Measurements from ENCODE around the gene BATF3.

BATF3 gene

DNA sequence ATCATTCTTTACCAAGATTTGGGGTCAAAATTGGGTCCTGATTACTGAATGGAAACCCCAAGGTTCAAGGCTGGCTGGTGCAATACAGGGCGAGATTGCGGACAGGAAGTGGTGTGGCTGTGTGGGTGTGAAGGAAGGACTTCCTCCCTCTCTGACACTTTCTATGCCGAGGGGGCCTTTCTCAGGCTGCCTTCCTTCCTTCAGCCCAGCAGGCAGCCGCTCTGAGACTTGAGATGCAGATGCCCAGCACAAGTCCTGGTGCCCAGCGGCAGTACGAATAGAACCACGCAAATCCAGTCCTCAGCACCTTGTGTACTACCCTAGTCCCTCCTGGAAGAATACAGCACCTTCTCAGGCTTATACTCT, 16.3 kb downstream of the BATF3 start:
- DNase-seq: no peak

DNA sequence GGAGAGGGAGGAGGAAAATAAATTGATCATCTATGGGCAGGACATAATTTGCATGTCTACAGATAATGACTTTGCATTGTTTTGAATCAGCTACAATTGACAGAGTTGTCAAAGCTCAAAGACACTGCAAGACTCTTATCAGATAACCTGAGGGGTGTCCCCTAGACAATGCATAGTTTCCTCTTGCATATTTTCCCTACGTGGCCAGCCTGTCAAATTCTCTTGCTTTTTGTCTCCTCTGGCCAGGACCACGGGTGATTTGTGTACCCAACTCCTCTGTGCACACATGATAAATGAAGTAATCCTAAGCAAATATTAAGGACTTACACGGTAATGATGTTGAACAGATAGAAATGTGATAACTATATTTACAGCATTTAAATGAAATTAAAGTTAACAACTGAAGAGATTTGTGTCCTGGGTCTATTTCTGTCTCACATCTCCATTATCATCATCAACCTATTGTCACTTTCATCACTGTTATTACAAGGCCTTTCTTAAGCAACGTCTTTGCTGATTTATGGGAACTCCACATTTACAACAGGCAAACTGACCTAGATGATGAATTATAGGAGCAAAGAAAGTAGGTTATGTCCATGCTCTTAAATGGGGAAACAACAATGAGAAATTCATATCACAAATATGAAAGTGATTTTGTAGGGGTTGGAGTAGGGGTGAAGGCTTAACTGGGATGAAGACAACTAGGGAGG, 18.8 kb downstream of the BATF3 start:
- no peak for DNase-seq

DNA sequence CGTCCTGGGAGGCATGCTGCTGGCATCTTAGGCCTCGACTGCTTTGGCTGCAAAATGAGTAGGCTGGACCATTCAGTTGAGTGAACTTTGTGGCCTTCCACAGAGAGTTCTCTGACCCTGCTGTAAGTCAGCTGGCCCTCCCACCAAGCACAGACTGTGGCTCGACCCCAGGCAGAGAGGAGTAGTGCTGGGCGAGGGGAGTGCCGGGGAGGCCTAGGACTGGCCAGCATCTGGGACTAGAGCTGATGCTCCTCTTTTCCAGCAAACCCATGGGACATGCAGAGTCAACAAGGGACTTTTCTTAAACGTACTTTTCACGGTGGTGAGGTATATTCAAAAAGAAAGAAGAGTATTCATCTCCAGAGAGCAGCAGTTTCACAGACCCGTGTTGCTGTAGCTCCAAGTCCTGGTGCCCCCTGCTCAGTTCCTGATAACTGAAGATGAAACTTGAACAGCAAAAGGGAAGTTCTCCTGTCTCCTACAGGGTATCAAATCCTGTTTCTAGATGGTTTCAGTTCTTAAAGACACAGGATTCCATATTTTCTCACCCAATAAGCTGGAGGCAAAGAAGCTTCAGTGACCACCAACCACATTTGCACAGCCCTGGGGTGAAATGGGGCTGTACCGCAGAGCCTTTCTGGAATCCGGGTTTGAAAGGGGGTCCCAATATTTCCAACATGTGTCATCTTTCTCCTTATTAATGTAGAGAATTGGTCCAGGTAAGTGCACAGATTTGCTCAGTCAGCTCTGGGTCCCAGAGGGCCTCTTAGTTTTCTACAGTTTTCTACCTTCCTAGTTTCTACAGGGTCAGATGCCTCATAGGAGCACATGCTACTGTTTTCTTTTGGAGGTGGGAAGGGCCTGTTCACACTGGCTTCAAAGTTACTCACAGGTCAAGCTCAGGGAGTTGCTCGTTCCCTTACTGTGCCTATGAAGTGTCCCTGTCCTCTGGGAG, 20.9 kb downstream of the BATF3 start:
- DNase-seq: no peak

DNA sequence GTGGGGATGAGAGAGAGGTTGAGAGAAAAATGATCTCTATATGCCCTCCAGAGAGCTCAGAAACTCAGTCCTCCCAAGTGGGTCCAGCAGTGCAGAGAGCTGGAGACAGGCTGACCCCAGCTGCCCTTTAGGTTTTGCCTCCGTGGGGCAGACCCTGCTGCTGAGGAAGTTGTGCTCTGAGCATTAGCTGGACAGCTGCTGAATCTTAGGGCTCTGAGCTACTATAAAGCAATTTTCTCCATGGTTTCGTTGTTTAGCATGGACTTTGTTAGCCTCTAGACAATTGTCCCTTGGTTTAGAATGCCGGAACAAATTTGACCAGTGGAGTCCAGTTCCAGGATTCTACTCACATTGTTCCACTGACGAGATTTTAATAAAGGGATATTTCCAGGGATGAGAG, 22.1 kb downstream of the BATF3 start:
- DNase-seq: no peak

DNA sequence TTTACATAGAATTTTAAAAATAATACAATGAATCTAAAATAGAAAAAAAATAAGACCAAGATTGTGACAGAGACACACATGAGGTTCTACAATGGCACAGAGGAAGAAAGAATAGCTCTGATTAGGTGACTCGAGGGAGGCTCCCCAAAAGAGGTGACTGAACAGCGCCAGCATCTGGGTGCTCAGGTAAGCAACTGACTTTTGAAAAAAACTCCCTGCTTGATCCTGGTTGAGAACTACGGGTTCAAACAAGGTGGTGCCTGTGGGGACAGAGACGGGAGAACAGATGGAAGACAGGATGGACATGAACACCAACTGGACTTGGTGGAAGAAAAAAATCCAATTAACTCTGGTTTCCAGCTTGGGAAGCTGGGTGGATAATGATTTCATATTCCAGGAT, 22.5 kb downstream of the BATF3 start:
- DNase-seq: no peak

DNA sequence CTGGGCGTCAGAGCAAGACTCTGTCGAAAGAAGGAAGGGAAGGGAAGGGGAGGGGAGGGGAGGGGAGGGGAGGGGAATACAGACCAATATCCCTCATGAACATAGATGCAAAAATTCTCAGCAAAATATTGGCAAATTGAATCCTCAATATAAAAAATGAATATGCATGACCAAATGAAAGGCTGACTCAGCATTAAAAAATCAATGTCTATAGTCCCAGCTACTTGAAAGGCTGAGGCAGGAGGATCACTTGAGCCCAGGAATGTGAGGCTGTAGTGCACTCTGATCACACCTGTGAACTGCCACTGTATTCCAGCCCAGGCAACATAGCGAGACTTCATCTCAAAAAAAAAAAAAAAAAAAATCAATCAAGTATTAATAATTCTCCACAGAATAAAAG, 24.0 kb downstream of the BATF3 start:
- no peak for DNase-seq

DNA sequence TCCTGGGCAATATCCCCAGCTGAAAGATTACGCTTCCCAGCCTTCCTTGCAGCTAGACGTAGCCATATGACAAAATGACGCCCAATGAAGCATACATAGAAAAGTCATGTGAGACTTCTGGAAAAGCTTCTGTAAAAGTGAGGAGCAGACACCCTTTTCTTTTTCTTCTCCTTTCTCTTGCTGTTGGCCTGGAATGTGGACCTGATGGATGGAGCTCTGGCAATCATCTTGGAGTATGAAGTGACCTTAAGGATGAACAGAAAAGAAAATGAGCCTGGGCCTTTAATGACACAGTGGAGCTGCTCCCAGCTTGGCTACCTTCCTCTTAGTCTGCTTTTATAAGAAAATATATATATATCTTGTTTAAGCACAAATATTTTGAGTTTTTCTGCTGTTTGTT, 24.8 kb downstream of the BATF3 start:
- DNase-seq: no peak

DNA sequence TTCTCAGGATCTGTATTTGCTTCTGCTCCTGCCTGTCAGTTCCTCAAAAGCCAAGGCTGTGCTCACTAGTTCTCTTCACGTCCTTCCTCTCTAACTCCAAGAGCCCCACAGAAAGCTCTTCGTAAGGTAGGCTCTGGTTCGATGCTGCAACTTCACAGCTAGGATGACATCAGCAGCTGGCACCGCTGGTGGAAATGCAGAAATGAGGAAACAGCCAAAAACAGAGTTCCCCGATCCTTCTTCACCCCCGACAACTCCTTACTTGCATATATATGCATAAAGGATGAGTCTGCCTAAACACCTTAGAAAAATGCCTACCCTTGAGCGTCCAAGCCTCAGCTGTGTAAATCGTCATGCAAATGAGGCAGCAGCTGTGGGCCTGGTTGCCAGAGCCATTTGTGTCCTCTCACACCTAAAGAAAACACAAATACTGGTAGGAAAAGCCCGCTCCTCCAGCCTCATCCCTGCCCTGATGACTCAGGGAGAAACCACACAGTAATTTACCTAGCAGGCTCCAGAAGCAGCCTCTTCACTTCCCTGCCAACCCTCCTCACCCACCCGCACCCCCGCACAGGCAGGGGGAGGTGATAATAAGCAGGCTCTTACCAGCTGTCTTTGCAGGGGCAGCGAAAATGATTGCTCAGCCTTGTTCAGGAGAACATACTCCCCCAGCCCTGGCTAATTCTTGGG, 28.2 kb downstream of the BATF3 start:
- DNase-seq: peak; percentile 74

DNA sequence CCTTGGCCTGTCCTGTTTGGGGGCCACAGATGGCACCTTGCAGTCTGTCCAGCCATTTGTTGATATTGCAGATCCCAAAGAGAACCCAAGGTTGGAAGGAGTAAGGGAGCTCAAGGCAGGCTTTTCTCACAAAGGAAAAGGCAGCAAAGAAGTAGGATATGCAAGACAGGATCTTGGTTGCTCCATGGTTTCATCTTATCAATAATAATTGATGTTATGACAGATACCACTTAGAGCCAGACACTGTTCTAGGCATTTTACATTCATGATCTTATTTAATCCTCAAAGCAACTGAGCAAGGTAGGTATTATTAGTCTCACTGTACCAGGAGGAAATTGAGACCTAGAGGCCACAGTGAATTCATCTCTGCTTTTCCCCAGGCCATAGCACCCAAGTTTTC, 28.8 kb downstream of the BATF3 start:
- no peak for DNase-seq

DNA sequence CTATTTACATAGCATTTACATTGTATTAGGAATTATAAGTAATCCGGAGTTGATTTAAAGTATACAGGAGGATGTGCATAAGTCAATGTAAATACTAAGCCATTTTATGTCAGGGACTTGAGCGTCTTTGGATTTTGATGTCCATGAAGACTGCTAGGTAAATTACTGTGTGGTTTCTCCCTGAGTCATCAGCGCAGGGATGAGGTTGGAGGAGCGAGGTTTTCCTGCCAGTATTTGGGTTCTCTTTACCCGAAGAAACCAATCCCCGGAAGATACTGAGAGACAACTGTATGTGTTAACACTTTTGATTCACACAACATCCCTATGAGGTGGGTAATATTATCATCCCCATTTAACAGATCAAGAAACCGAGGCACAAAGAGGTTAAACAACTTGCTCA, 29.3 kb downstream of the BATF3 start:
- no peak for DNase-seq

DNA sequence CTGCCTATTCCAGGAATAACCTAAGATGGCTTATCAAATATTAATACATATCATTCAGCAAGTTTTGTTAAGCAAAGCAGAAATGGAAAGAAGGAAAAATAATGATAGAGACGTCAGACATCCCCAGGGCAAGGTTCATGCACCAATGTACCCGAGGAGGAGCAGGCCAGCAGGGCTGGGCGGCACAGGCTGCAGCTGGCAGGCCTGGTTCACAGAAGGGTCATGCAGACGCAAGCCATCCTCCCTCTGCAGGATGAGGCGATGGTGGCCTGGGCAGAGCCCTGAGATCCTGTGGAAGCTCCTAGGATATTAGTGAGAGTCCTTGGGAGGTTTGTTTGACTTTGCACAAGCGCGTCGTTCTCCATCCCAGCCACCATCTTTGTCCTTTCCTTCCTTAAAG, 30.0 kb downstream of the BATF3 start:
- no peak for DNase-seq

DNA sequence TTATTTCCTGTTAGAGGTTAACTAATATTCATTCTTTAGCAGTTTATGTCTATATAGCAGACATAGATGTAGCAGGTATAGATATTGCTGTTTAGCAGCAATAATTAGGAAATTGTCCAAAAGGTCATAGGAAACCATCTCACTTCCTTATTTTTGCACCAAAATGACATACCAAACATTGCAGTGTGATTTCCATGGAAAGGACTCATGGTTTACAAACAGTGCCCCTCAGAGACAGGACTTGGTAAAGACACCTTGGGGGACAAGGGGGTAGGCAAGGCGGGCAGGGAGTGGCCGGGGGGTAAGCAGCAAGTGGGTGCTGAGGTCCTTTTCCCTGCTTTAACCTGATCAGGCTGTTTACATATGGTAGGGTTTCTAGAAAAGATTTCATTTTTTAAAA, 30.5 kb downstream of the BATF3 start:
- no peak for DNase-seq

DNA sequence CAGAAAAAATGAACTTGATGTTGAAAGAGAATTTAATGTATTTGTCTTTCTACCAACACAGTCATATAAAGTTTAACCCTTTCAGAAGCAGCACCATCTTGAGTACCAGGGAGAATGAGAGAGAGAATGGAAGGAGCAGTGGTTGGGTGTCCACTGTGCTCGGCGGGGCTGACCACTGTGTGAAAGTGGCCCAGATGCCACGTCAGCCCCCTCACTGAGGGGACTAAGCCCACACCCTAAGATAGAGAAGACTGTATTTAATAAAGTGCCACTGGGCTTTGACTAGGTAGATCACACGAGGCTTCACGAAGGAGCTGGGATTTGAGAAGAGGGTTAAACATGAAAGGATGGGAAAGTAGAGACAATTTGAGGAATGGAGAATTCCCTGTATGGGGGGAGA, 31.2 kb downstream of the BATF3 start:
- no peak for DNase-seq

DNA sequence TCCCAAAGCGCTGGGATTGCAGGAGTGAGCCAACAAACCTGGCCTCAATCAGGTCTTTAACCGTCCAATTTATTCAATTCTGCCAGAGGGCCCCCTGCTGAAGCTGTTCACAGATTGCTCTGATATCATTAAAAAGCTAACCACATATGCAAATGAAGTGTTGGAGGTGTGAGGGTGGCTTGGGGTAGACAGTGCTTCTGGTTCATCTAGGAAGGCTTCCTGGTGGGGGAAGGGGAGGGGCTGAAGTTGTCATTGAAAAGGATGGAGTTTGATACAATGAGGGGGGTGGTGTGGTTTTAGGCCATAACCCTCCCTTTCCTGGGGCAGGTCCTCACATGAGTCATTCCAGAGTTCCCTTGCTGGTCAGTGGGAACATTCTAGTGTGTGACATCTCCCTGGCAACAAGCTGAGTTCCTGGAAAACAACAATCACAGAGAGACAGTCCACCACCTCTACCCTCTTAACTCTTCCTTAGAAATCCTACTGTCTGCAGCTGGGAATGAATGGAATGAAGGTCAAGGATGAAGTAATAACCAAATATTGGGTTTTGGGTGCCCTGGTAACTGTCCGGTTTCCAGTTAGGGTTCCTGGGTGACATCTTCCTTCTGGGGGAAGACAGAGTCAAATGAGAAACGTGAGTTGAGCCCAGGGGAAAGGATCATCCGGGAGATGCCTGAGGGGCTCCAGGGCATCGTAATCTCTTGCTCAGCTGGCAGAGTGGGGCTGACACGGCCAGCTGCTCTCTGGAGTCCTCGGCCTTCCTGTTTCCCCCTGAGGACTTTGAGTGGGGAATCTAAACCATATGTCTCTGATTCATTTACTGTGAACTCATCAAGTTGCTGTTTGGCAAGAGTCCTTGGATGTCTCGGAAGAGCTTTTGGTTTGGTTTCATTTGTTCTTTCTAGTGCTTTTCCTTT, 32.2 kb downstream of the BATF3 start:
- DNase-seq: no peak

DNA sequence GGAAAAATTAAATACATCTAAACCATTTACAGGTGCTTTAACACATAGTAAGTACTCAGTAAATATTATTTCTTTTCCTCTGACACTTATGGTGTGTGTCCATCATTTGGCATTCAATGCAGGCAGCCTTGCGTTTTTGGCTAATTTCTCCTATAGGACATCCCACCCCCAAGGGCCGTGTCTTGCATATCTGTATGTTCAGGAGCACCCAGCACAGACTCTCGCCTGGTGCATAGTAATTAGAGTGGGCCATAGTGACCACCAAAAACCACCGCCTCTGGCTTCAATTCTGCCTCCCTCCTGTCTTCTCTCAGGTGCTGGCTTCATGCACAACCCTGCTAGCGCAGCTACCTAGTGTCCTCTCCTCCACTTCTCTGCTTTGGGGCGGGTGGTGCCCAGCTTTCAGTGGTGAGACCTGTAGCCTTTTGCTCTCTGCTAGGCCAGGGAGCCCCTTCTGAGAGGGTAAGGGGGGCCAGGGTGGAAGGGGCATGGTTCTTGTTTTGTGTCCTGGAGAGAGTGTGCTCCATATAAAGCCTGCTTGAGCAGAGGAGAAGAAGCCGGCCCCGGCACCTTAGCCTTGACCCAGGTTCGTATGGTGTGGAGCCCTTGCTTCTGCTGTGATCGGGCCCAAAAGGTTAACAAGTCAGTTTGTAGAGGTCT, 33.4 kb downstream of the BATF3 start:
- DNase-seq: no peak

DNA sequence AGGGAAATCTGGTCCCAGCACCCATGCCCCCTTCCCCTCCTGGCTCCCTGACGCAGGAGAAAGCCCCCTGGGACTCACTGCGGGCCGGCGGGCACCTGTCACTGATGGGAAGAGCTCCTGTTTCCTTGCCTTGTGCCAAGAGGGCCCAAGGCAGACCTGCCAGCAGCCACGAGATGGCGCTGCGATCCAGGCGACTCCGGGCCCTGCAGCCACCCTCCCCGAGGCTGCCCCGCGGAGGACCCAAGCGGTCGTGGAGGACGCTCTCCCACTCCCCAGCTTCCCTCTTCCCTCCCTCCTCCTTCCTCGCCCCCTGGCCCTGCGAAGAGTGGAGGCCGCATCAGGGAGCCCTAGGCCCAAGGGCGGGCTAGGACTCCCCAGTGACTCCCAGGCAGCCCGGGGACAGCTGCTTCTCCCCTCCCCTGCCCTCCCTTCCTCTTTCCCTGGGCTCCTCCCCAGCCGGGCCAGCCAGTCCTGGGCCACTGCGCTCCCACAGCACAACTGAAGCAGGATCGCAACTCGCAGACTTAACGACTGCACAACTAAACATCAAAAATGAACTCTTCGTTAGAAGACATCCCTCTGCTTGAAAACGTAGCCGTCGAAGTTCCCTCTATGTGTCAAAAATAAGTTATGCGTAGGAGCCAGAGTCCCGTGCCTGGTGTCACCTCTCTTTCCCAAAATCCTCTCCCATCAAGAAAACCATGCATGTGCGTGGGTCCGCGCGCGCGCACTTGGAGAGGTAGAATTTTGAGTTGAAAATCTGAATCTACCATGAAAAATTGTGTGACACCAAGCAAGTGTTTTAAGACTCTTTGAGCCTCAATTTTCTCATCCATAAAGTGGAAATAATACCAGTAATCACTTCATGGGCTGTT, 34.2 kb downstream of the BATF3 start:
- DNase-seq: peak; percentile 83

DNA sequence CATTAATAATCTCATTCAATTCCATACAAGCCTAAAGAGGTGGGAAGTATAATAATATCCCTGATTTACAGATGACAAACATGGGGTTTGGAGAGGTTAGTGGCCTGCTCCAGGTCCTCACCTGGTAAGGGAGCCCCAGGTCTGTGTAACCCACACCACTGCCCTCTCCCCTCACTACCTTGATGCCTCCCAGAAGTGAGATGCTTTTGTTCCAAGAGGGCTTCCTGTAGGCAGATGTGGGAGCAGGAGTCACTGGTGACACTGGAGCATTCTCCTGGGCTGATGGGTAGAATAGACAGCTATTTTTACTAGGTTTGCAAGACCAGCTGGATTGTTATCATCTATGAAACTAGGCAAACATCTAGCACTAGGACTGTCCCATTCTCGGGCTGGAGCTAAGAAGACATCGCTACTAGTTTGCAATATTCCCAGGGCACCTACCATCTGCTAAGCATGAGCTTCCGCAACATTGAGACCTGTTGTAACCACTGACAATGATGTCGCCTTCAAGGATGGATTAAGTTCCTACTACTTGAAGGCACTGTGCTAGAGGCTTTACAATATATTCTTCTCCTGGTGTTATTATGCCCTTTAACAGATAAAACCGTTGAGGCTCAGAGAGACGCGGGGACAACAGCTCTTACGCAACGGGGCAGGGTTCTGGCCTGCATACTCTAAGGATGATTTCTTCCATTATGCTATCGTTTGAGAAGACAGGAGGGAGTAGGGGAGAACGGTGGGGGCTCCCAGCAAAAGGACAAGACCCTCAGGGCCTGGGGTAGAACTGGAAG, 35.0 kb downstream of the BATF3 start:
- no peak for DNase-seq

DNA sequence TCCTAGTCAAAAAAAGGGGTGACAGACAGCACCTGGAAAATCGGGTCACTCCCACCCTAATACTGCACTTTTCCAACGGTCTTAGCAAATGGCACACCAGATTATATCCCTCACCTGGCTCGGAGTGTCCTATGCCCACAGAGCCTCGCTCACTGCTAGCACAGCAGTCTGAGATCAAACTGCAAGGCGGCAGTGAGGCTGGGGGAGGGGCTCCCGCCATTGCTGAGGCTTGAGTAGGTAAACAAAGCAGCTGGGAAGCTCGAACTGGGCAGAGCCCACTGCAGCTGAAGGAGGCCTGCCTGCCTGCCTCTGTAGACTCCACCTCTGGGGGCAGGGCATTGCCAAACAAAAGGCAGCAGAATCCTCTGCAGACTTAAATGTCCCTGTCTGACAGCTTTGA, 41.4 kb downstream of the BATF3 start:
- DNase-seq: peak; percentile 80

DNA sequence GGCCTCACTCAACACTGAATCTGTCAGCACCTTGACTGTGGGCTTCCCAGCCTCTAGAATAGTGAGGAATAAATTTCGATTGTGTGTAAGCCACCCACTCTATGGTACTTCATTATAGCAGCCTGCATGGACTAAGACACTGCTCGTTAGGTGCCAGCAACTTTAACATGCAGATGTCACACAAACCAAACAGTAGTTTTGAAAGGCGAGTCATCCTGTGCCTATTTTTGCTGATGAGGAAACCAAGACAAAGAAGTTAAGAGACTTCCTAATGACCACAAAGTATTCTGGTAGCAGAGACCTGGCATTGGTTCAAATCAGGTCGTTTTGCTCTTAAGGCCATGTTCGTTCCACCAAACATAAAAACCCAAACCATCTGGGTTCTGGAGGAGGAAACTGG, 42.9 kb downstream of the BATF3 start:
- no peak for DNase-seq

Data from DMS153 (cell line).